Fibroblast of upper back skin (primary cell): ENCODE results near the gene LHFPL2.
A peak's percentile ranks its signal among the peaks of the same experiment; 100 is the strongest.

Experiments
- DNase-seq: peaks from one replicate; pipeline ENCODE4 v3.0.0-alpha.2; 2013

Gene LHFPL2

DNA sequence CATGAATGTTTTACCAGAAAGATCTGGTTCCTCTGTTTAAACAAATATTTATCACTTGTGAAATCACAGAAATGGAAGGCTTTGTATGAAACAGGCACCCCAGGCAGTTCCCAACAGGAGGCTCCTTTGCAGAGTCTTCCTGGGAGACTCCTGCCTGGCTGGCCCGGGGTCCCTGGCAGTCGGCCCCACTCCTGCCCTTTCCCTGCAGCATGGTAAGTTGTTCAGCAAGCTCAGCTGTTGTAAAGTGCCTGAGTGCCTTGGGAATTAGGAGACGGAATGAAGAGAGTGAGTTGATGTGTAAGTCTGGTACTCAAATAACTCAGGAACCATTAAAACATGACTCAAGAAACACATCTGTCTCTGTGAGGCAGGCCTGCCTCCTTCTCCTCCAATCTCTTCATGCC, 17.5 kb upstream of the LHFPL2 start:
- DNase-seq, result peak; percentile 48

DNA sequence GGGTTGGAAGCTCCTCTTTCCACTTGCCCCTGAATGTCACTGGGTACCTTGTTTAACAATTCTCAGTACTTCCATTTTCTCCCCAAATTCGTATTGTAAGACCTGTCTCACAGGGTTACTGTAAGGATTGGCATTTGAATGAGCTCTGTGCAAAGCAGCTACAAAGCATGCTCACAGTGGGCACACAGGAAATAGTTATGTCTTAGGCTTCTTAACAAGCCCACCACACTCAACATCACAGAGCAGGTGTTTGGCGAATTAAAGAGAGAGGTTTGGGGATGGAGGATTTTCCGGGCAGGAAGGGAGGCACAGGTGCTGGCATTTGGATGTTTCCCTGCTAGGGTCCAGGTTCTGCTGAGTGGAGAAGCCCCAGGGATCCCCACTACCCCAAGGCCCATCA, 17.0 kb upstream of the LHFPL2 start:
- no peak for DNase-seq

DNA sequence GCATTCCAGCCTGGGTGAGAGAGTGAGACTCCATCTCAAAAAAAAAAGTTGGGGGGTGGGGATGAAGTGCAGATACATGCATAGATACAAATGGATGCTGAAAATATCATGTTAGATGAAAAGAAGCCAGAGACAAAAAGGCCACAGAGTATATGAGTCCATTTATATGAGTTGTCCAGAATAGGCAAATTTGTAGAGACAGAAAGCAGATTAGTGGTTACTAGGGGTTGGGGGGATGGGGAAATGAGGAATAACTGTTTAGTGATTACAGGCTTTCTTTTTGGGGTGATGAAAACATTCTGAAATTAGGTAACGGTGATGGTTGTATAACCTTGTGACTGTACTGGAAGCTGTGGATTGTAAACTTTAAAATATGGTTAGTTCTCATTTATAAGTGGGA, 13.8 kb upstream of the LHFPL2 start:
- DNase-seq, result no peak

DNA sequence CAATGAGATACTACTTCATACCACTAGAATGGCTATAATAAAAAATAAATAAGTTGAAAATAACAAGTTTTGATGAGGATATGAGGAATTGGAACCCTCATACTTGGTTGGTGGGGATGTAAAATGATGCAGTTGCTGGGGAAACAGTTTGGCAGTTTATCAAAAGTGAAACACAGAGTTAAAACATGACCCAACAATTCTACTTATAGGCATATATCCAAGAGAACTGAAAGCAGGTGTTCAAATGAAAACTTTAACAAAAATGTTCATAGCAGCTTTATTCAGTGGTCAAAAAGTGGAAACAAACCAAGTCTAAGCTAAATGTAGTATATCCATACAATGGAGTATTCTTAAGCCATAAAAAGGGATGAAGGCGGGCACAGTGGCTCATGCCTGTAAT, 13.1 kb upstream of the LHFPL2 start:
- DNase-seq, result no peak

DNA sequence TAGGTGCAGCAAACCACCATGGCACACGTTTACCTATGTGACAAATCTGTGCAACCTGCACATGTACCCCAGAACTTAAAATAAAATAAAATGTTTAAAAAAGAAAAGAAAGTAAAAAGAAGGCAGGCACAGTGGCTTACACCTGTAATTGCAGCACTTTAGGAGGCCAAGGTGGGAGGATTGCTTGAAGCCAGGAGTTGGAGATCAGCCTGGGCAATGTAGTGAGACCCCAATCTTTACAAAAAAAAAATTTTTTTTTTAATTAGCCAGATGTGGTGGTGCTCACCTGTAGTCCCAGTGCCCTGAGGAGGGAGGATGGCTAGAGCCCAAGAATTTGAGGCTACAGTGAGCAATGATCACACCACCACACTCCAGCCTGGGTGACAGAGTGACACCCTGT, 12.5 kb upstream of the LHFPL2 start:
- DNase-seq, result no peak

DNA sequence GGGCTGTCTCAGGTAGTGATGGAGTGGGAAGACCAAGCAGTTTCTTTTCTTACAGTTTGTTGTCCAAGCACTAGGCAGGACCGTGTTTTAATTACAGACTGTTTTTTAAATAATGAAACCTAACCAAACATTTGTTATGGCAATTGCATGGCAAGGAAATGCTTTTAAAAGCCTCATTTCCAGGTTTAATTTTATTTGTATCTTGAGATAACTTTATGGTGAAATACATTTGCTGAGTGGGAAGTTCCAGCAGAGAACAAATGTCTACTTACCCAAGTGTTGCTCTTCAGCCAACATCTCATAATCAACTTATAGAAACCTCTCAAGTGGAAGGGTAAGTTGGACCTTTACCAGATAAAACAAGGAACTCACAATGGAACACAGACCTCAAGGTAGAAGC, 11.8 kb upstream of the LHFPL2 start:
- DNase-seq, result no peak

DNA sequence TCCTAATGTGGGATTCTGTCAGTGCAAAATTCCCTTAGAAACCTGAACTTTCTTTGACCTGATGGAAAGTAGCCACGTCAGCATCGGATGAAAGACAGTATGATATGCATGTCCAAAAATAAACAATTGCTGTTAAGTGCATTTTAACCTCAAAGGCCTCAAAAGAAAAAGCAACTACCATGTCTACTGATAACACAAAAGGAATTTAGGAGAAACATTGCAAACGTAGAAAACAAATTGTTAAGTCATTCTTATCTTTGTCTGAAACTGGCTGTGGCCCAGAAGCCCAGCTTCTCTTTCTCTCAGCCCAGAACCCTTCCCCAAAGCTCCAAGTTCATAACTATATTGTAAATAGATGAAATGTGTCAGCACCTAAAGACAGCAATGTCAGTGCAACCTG, 11.1 kb upstream of the LHFPL2 start:
- DNase-seq, result peak; percentile 29

DNA sequence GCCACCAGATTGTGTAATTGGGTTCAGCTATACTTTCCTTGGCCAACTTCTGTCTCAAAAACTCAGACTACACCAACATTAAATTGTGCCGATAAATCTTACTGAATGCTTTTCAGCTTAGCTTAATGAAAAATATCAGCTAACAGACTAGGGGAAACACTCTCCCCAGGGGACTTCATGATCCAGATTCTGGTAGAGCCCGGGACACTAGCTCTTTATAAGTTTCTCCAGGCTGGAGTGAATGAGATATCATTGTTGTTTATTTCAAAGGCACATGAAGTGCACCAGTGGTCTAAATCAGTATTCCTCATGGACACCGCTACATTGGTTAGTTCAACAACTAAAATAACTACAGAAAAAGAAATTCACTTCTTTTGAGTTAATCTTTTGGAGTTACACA, 10.5 kb upstream of the LHFPL2 start:
- DNase-seq, result no peak

DNA sequence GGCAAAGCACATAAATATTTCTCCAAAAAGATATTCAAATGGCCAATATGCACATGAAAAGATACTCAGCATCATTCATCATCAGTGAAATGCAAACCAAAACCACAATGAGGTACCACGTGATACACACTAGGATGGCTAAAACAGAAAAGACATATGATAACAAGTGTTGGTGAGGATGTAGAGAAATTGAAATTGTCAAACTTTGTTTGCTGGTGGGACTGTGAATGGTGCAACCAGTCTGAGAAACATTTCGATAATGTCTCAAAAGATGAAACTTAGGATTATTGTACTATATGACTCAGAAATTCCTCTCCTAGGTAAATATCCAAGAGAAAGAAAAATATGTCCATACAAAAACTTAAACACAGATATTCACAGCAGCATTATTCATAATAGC, 8.6 kb upstream of the LHFPL2 start:
- DNase-seq, result no peak

DNA sequence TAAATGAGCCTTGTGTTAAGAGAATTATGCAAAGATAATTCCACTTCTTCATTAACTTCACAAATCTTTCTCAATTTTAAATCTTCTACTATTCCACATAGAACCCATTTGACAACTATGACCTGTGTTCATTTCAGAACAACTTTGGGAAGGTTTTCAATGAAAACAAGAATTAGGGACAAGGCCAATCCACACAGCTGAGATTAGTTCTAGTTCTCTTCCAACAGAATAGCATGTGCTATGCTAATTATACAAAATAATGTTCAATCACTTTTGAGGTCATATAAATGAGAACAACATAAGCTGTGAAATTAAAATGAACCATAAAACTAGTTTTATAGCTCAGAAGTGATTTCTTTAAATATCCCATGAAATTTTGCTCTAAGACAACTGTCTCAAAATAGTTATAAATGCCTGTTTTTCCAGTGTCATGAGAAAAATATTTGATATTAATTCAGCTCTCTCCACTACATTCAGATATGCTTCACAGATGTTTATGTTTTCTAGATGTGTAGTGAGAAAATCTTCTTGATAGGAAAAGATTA, 7.2 kb upstream of the LHFPL2 start:
- no peak for DNase-seq

DNA sequence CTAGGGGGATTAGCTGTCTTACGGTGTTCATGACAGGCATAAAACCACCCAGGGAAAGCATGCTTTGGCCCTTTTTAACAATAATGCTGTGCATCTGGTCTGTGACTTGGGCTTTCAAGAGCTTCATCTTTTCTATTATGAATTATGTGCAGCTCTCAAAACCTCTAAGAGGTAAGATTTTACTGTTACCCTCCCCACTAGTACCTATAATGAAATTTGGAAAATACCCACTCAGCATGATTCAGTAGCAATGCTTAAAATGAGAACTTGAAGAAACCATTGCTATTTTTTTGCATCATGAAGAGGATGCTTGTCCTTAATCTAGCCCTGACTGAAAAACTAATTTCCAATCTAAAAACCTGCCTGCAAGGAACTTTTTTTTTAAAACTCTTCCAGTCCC, 5.8 kb upstream of the LHFPL2 start:
- DNase-seq, result no peak

DNA sequence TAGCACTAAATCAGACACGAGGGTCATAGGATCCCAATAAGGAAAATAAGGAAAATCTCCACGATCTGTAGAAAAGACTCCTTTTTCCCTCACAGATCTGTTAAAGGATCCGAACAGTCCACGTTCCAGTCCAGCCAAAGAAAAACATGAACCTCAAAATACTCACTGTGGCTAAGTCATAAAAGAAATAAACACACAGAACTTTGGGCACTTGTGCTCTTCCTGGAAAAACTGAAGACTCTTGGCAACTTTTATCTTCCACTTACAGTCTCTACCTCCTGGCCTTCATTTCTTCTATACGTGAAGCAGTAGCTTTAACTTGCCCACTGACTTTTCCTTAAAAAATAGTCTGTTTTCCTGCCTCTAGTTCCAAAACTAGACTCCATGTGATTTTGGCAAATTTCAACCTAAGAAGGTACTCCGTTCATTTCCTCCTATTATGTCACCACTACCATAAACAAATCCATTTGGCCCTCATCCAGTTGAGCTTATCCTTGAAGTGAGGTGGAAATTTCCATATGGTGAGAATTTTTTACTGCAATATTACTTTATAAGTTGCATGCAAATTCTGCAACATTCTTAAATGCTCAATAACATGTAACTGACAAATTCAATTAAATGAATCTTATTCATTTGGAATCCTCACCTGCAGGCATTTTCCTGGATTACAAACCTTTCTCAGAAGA, 5.3 kb upstream of the LHFPL2 start:
- no peak for DNase-seq

DNA sequence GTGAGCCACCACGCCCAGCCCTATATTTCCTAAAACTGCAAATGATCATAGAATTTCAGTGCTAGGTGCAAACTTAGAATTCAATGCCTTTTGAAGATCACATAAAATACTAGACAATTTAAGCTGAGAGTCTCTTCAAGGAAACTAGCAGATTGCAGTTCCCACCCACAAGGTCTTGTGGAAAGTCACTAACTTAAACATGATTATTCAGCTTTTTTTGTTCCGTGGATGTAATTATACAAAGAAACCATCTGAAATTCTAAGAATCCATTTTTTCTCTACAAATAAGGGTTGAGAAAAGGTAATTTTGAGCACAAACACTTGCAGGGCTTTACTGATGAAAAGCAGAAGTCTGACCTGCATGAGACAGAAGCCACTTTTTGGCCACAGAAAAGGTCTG, 4.5 kb upstream of the LHFPL2 start:
- no peak for DNase-seq

DNA sequence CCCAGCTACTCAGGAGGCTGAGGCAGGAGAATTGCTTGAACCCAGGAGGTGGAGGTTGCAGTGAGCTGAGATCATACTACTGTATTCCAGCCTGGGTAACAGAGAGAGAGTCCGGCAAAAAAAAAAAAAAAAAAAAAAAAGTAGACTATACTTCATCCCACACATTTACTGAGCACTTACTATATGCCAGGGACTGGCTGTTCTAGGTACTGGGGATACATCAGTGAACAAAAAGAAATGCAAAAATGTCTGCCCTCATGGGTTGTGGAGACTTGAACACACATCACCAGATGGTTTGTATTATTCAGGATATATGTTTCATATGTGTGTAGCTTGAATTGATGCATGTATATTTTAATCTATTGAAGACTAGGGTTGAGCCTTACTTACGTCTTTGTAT, 2.9 kb upstream of the LHFPL2 start:
- DNase-seq, result no peak

DNA sequence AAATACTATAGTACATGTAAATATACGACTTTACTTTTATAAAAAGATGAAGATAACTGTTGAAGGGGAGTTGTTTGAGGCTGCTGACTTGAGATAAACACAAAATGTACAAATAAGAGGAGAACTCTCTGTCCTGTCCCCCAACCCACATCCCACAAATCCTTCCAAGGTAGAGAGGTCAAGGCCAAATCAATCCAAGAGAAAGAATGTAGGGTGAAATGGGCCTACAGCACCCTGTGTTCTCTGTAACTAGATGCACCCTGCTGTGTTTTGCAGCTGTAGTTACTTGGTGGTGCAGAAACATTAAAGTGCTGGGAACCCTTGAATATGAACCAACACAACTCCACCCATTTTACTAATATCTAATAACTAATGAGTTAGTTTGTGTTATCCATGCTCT, 2.0 kb upstream of the LHFPL2 start:
- no peak for DNase-seq

DNA sequence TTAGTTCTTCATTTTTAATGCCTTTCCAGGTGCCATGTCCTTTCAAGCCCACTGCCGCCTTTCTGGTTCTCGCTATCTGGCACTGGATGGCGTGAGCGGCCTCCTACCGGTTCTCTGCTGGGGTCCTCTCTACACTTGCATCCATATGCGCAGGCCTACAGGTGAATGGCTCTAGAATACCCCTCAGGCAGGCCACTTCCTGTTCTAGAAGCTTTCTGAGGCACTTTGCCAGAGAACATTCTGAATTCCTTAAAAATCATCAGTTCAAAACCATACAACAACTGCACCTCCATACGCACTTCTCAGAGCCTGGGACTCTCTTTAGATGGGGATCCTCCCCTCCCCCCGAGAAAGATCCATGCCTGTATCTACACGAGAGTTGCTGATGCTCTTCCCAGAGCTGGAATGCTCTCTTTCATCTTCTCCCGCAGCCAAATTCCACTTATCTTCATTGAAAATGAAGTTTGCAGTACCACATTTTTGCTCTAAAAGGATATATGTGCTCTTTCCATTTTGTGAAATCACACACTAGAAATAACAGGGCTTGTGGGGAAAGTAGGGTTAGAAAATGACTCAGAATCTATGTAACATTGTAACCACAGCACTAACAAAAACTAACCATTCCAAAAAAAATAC, 1.4 kb upstream of the LHFPL2 start:
- DNase-seq, result peak; percentile 77

DNA sequence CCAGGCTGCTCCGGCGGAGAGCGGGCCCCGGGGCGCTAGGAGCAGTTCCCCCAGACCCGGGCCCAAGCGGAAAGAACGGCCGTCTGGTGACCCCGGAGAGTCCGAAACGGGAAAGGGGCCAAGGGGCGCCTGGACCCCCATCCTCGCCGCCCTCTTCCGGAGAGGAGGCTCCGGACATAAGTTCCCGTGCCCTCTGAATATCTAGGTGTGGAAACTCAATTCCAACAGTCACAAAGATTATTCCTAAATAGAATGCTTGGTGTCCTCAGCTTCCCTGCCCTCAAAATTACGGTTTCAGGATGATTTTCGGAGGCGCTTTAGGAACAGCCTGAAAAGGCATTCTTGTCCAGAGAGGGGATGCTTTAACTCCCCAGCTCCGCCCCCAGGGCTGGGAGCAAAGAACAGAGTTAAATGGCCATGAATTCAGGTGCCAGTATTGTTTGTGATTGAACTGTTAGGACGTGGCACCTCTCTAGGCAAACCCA, 681 bp upstream of the LHFPL2 start:
- DNase-seq, result no peak

DNA sequence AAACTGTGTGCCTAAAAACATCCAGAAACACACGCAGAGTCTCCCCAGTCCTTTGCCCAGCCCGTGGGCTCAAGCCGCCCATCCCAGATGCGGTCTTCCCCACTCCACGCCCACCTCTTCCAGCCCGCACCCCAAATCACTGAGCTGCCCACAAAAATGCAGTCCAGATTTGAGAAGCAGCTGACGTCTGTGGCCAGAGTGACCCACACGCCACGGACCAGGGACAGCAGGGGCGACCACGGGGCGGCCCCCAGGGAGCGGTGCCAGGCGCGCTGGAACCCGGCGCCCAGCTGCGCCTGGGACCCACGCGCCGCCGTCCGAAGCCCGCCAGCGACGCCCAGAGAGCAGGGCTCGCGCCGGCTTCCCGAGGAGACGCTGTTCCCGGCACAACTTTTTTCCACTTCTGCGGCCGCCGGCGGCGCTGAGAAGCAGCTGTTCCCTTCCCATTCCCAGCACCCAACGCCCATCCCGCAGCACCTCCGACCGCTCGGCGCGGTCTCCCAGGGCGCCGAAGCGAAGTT, 674 bp downstream of the LHFPL2 start:
- DNase-seq, result peak; percentile 55

DNA sequence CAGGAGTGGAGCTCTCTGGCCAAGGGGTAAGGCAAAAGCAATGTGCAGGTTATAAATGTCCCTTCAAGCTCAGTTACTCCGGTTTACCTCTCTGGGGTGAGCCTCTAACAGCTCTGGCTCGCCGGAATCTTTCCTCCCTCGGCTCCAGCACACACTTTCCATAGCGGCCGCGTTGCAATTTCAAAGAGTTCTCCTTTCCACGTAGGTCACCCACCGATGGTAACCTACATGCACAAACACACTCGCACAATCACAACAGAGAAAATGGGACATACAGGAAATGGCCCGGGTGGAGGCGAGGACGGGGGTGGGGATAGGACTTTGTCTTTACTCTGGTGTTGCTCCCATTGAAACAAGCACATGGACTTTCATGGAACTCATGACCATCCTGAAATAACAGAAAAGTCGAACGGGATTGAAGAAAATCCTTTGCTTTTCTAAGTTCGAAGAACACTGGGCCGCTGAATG, 1.2 kb downstream of the LHFPL2 start:
- DNase-seq, result peak; percentile 16

DNA sequence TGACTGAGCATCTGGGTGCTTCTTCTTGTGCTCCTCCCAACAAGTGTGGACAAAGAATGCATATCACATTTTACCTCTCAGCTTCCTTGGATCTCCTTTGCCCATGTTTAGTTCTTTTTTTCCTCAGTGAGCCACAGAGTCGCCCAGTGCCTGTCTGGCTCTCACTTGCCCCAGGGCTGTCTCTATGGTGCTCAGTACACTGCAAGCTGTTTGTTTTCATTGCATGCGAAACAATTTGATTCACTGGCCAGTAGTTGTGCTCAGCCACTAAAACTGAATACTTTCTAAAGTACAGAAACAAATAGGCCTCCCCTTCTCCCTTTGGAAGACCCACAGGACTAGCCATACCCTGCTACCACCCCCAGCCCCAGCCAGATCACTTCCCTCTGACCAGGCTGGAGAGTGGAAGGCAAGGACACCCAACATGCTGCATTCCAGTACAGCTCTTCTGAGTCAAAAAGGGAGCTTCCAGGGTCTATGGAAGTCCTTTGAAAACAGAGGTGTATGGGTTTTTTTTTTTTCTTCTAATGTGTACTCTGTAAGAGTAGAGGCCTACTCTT, 3.8 kb downstream of the LHFPL2 start:
- no peak for DNase-seq

DNA sequence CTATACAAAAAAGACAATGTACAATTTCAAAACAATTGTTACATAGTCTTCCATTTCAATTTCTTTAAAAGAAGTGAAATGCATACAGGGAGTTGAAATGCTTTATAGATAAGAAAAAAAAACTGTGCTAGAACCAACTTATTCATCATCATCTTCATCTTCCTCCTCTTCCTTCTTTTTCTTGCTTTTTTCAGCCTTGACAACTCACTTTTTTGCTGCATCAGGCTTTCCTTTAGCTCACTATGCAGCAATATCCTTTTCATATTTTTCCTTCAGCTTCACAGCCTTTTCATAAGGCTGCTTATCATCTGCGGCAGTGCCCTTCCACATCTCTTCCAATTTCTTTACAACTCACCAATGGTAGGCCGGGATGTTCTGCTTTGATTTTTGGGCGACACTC, 4.4 kb downstream of the LHFPL2 start:
- DNase-seq, result no peak

DNA sequence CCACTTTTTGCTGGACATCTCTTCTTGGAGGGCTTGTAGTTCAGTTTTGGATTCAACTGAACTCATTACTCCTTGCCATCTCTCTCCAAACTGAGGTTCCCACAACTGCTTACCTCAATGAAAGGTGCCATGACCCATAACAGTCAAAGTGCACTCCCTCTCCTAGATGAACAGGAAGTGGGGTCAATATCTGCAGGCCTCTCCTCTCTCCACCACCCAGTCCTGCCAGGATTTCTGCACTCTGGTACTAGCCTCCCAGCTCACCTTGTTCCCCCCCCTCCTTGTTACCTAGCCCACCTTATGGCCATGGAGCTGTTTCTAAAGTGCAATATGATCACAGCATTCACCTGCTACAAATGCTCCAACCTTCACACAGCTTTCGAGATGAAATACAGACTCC, 5.9 kb downstream of the LHFPL2 start:
- no peak for DNase-seq

DNA sequence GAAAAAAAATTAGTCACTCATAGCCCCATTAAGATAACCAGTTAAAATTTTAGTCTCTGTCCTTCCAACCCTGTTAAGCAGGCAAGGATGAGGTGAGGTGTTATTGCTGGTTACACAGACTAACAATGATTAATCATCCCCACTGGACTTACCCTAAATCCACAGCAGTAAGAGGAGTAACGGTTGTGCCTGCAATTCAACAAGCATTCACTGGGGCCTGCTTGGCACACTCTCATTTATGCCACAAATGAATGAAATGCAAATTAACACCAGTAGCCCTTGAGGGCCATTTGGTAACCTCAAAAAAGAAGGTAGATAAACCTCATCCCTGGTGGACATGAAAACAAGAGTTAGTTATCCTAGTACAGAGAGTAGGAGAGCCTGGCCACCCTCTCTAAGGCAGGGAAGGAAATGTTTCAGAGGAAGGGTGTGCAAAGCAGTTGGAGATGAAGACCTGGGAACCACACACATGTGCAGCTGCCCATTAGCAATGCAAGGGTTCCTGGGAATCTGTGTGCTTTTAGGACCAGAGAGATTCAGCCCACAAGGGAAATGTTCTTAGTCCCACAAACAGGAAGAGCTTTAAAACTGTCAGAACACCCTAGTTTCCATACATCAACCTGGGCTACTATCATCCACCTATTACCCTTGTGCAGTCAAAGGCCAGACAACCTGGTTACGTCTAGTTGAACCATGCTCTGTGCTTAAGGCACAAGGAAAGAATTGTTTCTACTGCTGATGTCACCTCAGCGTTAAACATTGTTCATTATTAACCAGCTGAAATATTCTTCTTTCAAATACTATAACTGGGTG, 7.7 kb downstream of the LHFPL2 start:
- DNase-seq, result no peak
